KMS-11 (cell line): Measurements from ENCODE around the gene FBXO30.

Source experiments
- H2AFZ ChIP-seq: fragments of 200-600 bp; sonication (generic); 2 replicates; pipeline ENCODE4 v1.6.1; 2016; ENCODE audit warnings: antibody characterized with exemption, mixed run types, low read depth
- H3K27ac ChIP-seq: fragments of 200-600 bp; sonication (generic); 2 replicates; pipeline ENCODE4 v1.6.1; 2016; ENCODE audit warnings: mild to moderate bottlenecking, mixed run types
- H3K27me3 ChIP-seq: fragments of 200-600 bp; sonication (generic); 2 replicates; pipeline ENCODE4 v1.6.1; 2017; ENCODE audit warnings: mild to moderate bottlenecking, low read depth, mixed run types, moderate library complexity; ENCODE audit not compliant: insufficient read depth
- H3K36me3 ChIP-seq: fragments of 200-600 bp; sonication (generic); 2 replicates; pipeline ENCODE4 v1.6.1; 2017; ENCODE audit warnings: mild to moderate bottlenecking, mixed run types; ENCODE audit not compliant: insufficient read depth
- H3K4me1 ChIP-seq: fragments of 200-600 bp; sonication (generic); 2 replicates; pipeline ENCODE4 v1.6.1; 2016; ENCODE audit warnings: mild to moderate bottlenecking, low read depth, mixed run types; ENCODE audit not compliant: poor library complexity, severe bottlenecking
- H3K4me2 ChIP-seq: fragments of 200-600 bp; sonication (generic); 2 replicates; pipeline ENCODE4 v1.7.0; 2016; ENCODE audit warnings: mild to moderate bottlenecking, mixed run types
- H3K4me3 ChIP-seq: fragments of 200-600 bp; sonication (generic); IDR thresholded peaks from 2 replicates; pipeline ENCODE4 v1.6.1; 2017; ENCODE audit warnings: low read depth, low read length, mixed read lengths; ENCODE audit not compliant: insufficient read depth
- H3K79me2 ChIP-seq: fragments of 200-600 bp; sonication (generic); 2 replicates; pipeline ENCODE4 v1.6.1; 2016; ENCODE audit warnings: low read depth, mixed run types; ENCODE audit not compliant: insufficient read depth
- H3K9ac ChIP-seq: fragments of 200-600 bp; sonication (generic); 2 replicates; pipeline ENCODE4 v1.6.1; 2016; ENCODE audit warnings: mild to moderate bottlenecking, mixed run types
- H4K20me1 ChIP-seq: fragments of 200-600 bp; sonication (generic); 2 replicates; pipeline ENCODE4 v1.6.1; 2016; ENCODE audit warnings: mild to moderate bottlenecking, mixed run types; ENCODE audit not compliant: insufficient read depth
- CTCF ChIP-seq: fragments of 200-600 bp; sonication (generic); conservative IDR thresholded peaks from 2 replicates; pipeline ENCODE4 v1.6.1; 2017; ENCODE audit warnings: low read depth, mild to moderate bottlenecking, antibody characterized with exemption, low read length, moderate library complexity, mixed read lengths

FBXO30 gene

GRCh38 chr6:145808239-145808638, 6.4 kb downstream of the FBXO30 start:
- TF ChIP-seq CTCF: no peak
- no peak overlapping the region for H2AFZ ChIP-seq
- no peak overlapping the region for H3K27ac ChIP-seq
- peaks cover 56% of the 10 kb centered on the region for H3K79me2 ChIP-seq
- H3K4me2 ChIP-seq: no peak overlapping the region
- H3K4me3 ChIP-seq: no peak overlapping the region
- H3K4me1 ChIP-seq: peaks cover 43% of the 10 kb centered on the region
- H4K20me1 ChIP-seq: no peaks in the 10 kb centered on the region
- H3K36me3 ChIP-seq: 0 out of 2 replicates have a peak, but pooled peaks cover 5% of the 10 kb centered on the region
- H3K27me3 ChIP-seq: no peaks in the 10 kb centered on the region
- no peak overlapping the region for H3K9ac ChIP-seq

DNA sequence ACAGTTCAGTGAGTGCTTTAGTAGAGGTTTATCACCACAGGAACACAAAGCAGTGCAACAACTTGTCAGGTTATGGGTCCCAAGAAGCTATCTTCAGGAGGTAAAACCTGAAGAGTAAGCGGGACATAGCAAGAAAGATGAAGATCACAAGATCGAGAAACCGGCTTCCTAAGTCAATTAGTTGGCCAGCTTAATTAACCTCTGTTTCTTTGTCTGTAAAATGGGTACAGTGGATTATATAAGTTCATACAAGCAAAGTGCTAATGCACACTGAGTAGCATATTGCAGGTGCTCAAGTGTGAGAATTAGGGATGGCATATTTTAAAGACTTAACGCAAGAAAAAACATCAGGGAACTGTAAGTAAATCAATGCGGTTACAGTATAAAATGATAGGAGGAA, 12.5 kb downstream of the FBXO30 start:
- Histone ChIP-seq H3K4me1 (no peaks in the 10 kb centered on the region), H3K4me3 (no peak overlapping the region), H3K79me2 (peaks cover 4% of the 10 kb centered on the region; the same call in 1 of the 2 replicates), H3K9ac (no peak overlapping the region), H3K4me2 (no peak overlapping the region), H2AFZ (no peak overlapping the region), H3K36me3 (0 out of 2 replicates have a peak, but pooled peaks cover 5% of the 10 kb centered on the region), H4K20me1 (no peaks in the 10 kb centered on the region), H3K27ac (no peak overlapping the region), H3K27me3 (no peaks in the 10 kb centered on the region)
- no peak for TF ChIP-seq CTCF

DNA sequence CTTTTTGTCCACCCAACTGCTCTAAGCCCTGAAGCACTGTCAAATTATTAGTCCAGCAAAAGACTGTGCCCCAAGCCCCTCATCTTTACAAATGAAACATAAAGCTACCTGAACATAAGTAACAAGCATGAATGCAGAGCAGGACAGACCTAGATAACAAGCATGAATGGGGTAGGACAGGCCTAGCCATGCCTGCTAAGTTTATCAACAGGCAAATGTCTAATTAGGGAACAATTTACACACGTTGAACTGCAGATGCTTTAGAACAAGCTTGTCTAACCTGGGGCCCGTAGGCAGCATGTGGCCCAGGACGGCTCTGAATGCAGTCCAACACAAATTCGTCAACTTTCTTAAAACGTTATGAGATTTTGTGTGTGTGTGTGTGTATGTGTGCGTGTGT, 13.6 kb downstream of the FBXO30 start:
- H3K79me2 ChIP-seq: peaks cover 4% of the 10 kb centered on the region; the same call in 1 of the 2 replicates
- H3K4me2 ChIP-seq: no peak overlapping the region

GRCh38 chr6:145798530-145798929, 16.1 kb downstream of the FBXO30 start:
- Histone ChIP-seq H3K79me2 (no peaks in the 10 kb centered on the region), H3K27ac (no peak overlapping the region), H3K36me3 (no peaks in the 10 kb centered on the region), H3K4me1 (no peaks in the 10 kb centered on the region), H3K4me3 (no peak overlapping the region), H2AFZ (no peak overlapping the region), H3K9ac (no peak overlapping the region), H3K27me3 (no peaks in the 10 kb centered on the region), H4K20me1 (no peaks in the 10 kb centered on the region), H3K4me2 (no peak overlapping the region)
- no peak for TF ChIP-seq CTCF

More for the DNA sequence above, 13.6 kb downstream of the FBXO30 start:
- H3K27ac ChIP-seq: no peak overlapping the region
- TF ChIP-seq CTCF: no peak
- H3K27me3 ChIP-seq: no peaks in the 10 kb centered on the region
- H3K4me1 ChIP-seq: no peaks in the 10 kb centered on the region
- 0 out of 2 replicates have a peak, but pooled peaks cover 5% of the 10 kb centered on the region for H3K36me3 ChIP-seq
- no peak overlapping the region for H3K9ac ChIP-seq
- H4K20me1 ChIP-seq: no peaks in the 10 kb centered on the region
- H3K4me3 ChIP-seq: no peak overlapping the region
- no peak overlapping the region for H2AFZ ChIP-seq

DNA sequence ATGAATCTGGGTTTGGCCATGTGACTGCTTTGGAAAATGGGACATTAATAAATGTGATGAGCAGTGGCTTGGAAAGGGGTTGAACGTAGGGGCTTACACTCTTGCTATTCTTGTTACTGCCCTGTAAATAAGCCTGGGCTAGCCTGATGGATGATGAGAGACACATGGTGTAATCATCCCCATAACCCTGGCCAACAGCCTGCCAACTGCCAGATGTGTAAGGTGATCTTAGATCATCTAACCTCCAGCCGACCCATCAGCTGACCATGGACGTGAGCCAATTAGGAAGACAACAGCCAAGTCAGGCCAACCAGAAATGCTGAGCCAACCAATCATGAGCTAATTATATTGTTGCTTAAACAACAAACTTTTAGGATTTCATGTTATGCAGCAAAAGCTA, 25.2 kb downstream of the FBXO30 start:
- peaks cover 9% of the 10 kb centered on the region for H3K4me1 ChIP-seq
- no peak overlapping the region for H3K27ac ChIP-seq
- no peaks in the 10 kb centered on the region for H3K27me3 ChIP-seq
- no peak overlapping the region for H3K4me3 ChIP-seq
- H3K4me2 ChIP-seq: no peak overlapping the region
- no peak for TF ChIP-seq CTCF
- no peaks in the 10 kb centered on the region for H4K20me1 ChIP-seq
- H2AFZ ChIP-seq: no peak overlapping the region
- no peaks in the 10 kb centered on the region for H3K79me2 ChIP-seq
- no peak overlapping the region for H3K9ac ChIP-seq
- no peaks in the 10 kb centered on the region for H3K36me3 ChIP-seq
